Activated CD4-positive, alpha-beta T cell treated with anti-CD3 and anti-CD28 coated beads, Interleukin-2, amount 10 ng/mL, durations not matched to agents 7 days and 5 days (primary cell): Measurements from ENCODE around the gene MYO18B. TPM values are rescaled to one million over a fixed set of nuclear protein-coding genes. Genes with fewer than 3 reads are reported as not detected.

ENCODE experiments used
- CTCF ChIA-PET: fragments of 350-600 bp; sonication (Branson Sonifier 250); formaldehyde crosslinking; loops from one replicate; lab custom pipeline; 2021; ENCODE audit warnings: antibody characterized with exemption; lab: Charles Lee
- POLR2A ChIA-PET: fragments of 350-600 bp; sonication (Branson Sonifier 250); formaldehyde crosslinking; loops from one replicate; lab custom pipeline; 2021; ENCODE audit warnings: antibody characterized with exemption; lab: Charles Lee
- DNase-seq: peaks from one replicate; pipeline ENCODE4 v3.0.0-alpha.2; 2020
- H3K27ac Mint-ChIP-seq: one replicate; pipeline ENCODE4 v1.8.0; 2021; ENCODE audit warnings: mild to moderate bottlenecking, moderate library complexity, mixed read lengths
- H3K27me3 Mint-ChIP-seq: one replicate; pipeline ENCODE4 v1.8.0; 2021; ENCODE audit warnings: mixed read lengths
- H3K36me3 Mint-ChIP-seq: one replicate; pipeline ENCODE4 v1.8.0; 2021; ENCODE audit warnings: low read depth, mixed read lengths
- H3K4me1 Mint-ChIP-seq: one replicate; pipeline ENCODE4 v1.8.0; 2021; ENCODE audit warnings: mixed read lengths
- H3K4me3 Mint-ChIP-seq: one replicate; pipeline ENCODE4 v1.8.0; 2021; ENCODE audit warnings: mild to moderate bottlenecking, moderate library complexity, mixed read lengths
- H3K9me3 Mint-ChIP-seq: one replicate; pipeline ENCODE4 v1.8.0; 2021; ENCODE audit warnings: mixed read lengths
- total RNA-seq, 2 experiments: library from RNA; stranded (reverse); gene quantifications; one replicate each; pipeline ENCODE4 v1.2.3, GENCODE V29; 2021

The MYO18B gene
- total RNA-seq, 2 experiments from 2014 or later = 2.0 TPM

- no peaks in the 10 kb centered on the region for H3K4me1 Mint-ChIP-seq
- no peak overlapping the region for H3K27ac Mint-ChIP-seq
- no peaks in the 10 kb centered on the region for H3K27me3 Mint-ChIP-seq
- POLR2A ChIA-PET = no interaction called here
- CTCF ChIA-PET = interaction anchor here (1.3 kb wide), 1 partner anchor 10 kb away, joined by 3 read pairs; no protein-coding TSS in a partner anchor
- H3K36me3 Mint-ChIP-seq = no peaks in the 10 kb centered on the region
- H3K4me3 Mint-ChIP-seq = no peak overlapping the region
- H3K9me3 Mint-ChIP-seq = no peaks in the 10 kb centered on the region
- DNase-seq = no peak
Observed at GRCh38 chr22:25839755-25840154, 97.8 kb downstream of the MYO18B start.

GRCh38 chr22:25840167-25840566 is 98.2 kb downstream of the MYO18B start:
- DNase-seq = no peak
- POLR2A ChIA-PET = no interaction called here
- H3K9me3 Mint-ChIP-seq = no peaks in the 10 kb centered on the region
- no peaks in the 10 kb centered on the region for H3K27me3 Mint-ChIP-seq
- no peaks in the 10 kb centered on the region for H3K36me3 Mint-ChIP-seq
- CTCF ChIA-PET = interaction anchor here (1.3 kb wide), 1 partner anchor 10 kb away, joined by 3 read pairs; no protein-coding TSS in a partner anchor
- no peak overlapping the region for H3K4me3 Mint-ChIP-seq
- H3K27ac Mint-ChIP-seq = no peak overlapping the region
- no peaks in the 10 kb centered on the region for H3K4me1 Mint-ChIP-seq

GRCh38 chr22:25840891-25841290 is 98.9 kb downstream of the MYO18B start:
- Mint-ChIP-seq H3K27me3 (no peaks in the 10 kb centered on the region), H3K4me1 (no peaks in the 10 kb centered on the region), H3K4me3 (no peak overlapping the region), H3K9me3 (no peaks in the 10 kb centered on the region), H3K36me3 (no peaks in the 10 kb centered on the region), H3K27ac (no peak overlapping the region)
- POLR2A ChIA-PET = no interaction called here
- no peak for DNase-seq
- CTCF ChIA-PET = no interaction called here

GRCh38 chr22:25841775-25842174 is 99.8 kb downstream of the MYO18B start:
- no peak for DNase-seq
- H3K4me1 Mint-ChIP-seq = no peaks in the 10 kb centered on the region
- H3K4me3 Mint-ChIP-seq = no peak overlapping the region
- H3K36me3 Mint-ChIP-seq = no peaks in the 10 kb centered on the region
- H3K27ac Mint-ChIP-seq = no peak overlapping the region
- CTCF ChIA-PET = interaction anchor here (0.7 kb wide), 1 partner anchor 31 kb away, joined by 4 read pairs; no protein-coding TSS in a partner anchor
- H3K9me3 Mint-ChIP-seq = no peaks in the 10 kb centered on the region
- H3K27me3 Mint-ChIP-seq = no peaks in the 10 kb centered on the region
- POLR2A ChIA-PET = no interaction called here

- no peak overlapping the region for H3K27ac Mint-ChIP-seq
- H3K4me3 Mint-ChIP-seq = no peak overlapping the region
- DNase-seq = no peak
- H3K27me3 Mint-ChIP-seq = no peaks in the 10 kb centered on the region
- H3K36me3 Mint-ChIP-seq = no peaks in the 10 kb centered on the region
- POLR2A ChIA-PET = no interaction called here
- CTCF ChIA-PET = no interaction called here
- H3K4me1 Mint-ChIP-seq = no peaks in the 10 kb centered on the region
- no peaks in the 10 kb centered on the region for H3K9me3 Mint-ChIP-seq
Observed at GRCh38 chr22:25843660-25844405, 101.8 kb downstream of the MYO18B start.

GRCh38 chr22:25844601-25845000 is 102.6 kb downstream of the MYO18B start:
- H3K36me3 Mint-ChIP-seq = no peaks in the 10 kb centered on the region
- ChIA-PET CTCF (no interaction called here), POLR2A (no interaction called here)
- no peak overlapping the region for H3K4me3 Mint-ChIP-seq
- H3K27me3 Mint-ChIP-seq = no peaks in the 10 kb centered on the region
- no peaks in the 10 kb centered on the region for H3K9me3 Mint-ChIP-seq
- no peak for DNase-seq
- H3K27ac Mint-ChIP-seq = no peak overlapping the region
- no peaks in the 10 kb centered on the region for H3K4me1 Mint-ChIP-seq

- POLR2A ChIA-PET = no interaction called here
- Mint-ChIP-seq H3K4me1 (no peaks in the 10 kb centered on the region), H3K9me3 (no peaks in the 10 kb centered on the region), H3K27ac (no peak overlapping the region), H3K36me3 (no peaks in the 10 kb centered on the region), H3K4me3 (no peak overlapping the region), H3K27me3 (no peaks in the 10 kb centered on the region)
- DNase-seq = no peak
- CTCF ChIA-PET = interaction anchor here (0.6 to 0.9 kb wide), 2 partner anchors 19 to 341 kb away, joined by 3 to 4 read pairs; no protein-coding TSS in a partner anchor
Observed at GRCh38 chr22:25845985-25846745, 104.2 kb downstream of the MYO18B start.

- DNase-seq = no peak
- no peaks in the 10 kb centered on the region for H3K27me3 Mint-ChIP-seq
- no peaks in the 10 kb centered on the region for H3K4me1 Mint-ChIP-seq
- H3K4me3 Mint-ChIP-seq = no peak overlapping the region
- no peaks in the 10 kb centered on the region for H3K9me3 Mint-ChIP-seq
- H3K27ac Mint-ChIP-seq = no peak overlapping the region
- ChIA-PET CTCF (interaction anchor here (1.6 kb wide), 1 partner anchor 10 kb away, joined by 3 read pairs; no protein-coding TSS in a partner anchor), POLR2A (no interaction called here)
- H3K36me3 Mint-ChIP-seq = no peaks in the 10 kb centered on the region
Observed at GRCh38 chr22:25847451-25847850, 105.5 kb downstream of the MYO18B start.

- Mint-ChIP-seq H3K27ac (no peak overlapping the region), H3K36me3 (no peaks in the 10 kb centered on the region), H3K9me3 (no peaks in the 10 kb centered on the region), H3K27me3 (no peaks in the 10 kb centered on the region), H3K4me3 (no peak overlapping the region), H3K4me1 (no peaks in the 10 kb centered on the region)
- CTCF ChIA-PET = interaction anchor here (1.6 kb wide), 1 partner anchor 12 kb away, joined by 3 read pairs; no protein-coding TSS in a partner anchor
- DNase-seq = no peak
- POLR2A ChIA-PET = no interaction called here
Observed at GRCh38 chr22:25848954-25849353, 107.0 kb downstream of the MYO18B start.

GRCh38 chr22:25849522-25849921 is 107.5 kb downstream of the MYO18B start:
- POLR2A ChIA-PET = no interaction called here
- CTCF ChIA-PET = no interaction called here
- H3K4me1 Mint-ChIP-seq = no peaks in the 10 kb centered on the region
- H3K36me3 Mint-ChIP-seq = no peaks in the 10 kb centered on the region
- H3K4me3 Mint-ChIP-seq = no peak overlapping the region
- DNase-seq = no peak
- H3K9me3 Mint-ChIP-seq = no peaks in the 10 kb centered on the region
- H3K27ac Mint-ChIP-seq = no peak overlapping the region
- no peaks in the 10 kb centered on the region for H3K27me3 Mint-ChIP-seq

- POLR2A ChIA-PET = no interaction called here
- CTCF ChIA-PET = no interaction called here
- Mint-ChIP-seq H3K9me3 (no peaks in the 10 kb centered on the region), H3K27me3 (no peaks in the 10 kb centered on the region), H3K4me3 (no peak overlapping the region), H3K27ac (no peak overlapping the region), H3K36me3 (no peaks in the 10 kb centered on the region), H3K4me1 (no peaks in the 10 kb centered on the region)
- DNase-seq = no peak
Observed at GRCh38 chr22:25852223-25852622, 110.2 kb downstream of the MYO18B start.

GRCh38 chr22:25853078-25853477 is 111.1 kb downstream of the MYO18B start:
- DNase-seq = no peak
- Mint-ChIP-seq H3K27me3 (no peaks in the 10 kb centered on the region), H3K36me3 (no peaks in the 10 kb centered on the region), H3K27ac (no peak overlapping the region), H3K4me3 (no peak overlapping the region), H3K4me1 (no peaks in the 10 kb centered on the region), H3K9me3 (no peaks in the 10 kb centered on the region)
- POLR2A ChIA-PET = no interaction called here
- CTCF ChIA-PET = no interaction called here
